Measurements from ENCODE around the gene E2F2. TPM values are rescaled to one million over a fixed set of nuclear protein-coding genes. Genes with fewer than 3 reads are reported as not detected.

The E2F2 gene
- total and polyA plus RNA-seq, 8 donors = 3.2 to 5.8 (median 4.2) TPM

DNA sequence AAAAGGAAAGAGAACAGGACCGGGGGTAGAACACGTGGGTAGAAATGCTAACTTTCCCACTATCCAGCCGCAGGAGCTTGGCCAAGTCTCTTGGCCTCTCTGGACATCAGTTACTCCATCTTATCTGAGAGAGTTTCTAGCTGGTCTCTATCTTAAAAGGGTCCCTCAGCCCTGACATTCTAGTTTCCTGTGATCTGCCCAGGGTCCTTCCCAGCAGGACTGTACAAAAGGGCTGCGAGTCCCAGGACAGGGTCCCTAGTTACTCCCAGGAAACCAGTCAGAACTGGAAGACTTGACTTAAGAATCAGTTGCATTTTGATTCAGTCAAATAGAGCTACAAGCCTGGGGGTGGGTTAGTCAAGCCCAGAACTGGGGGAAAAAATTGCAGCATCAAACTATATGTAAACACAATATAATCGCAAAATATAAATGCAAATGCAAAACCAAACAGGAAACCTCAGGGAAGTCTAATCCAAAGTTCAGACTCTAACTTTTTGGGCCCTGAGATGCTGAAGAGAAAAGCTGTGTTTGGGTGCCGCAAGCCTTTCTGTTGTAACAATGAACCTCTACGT lies 49.9 kb downstream of the E2F2 start:
- Histone ChIP-seq H3K9me3 (no peaks in the 10 kb centered on the region), H3K36me3 (no peaks in the 10 kb centered on the region), H3K27me3 (peaks cover 0 to 48% of the 10 kb centered on the region in 2 donors), H3K4me3 (no peak overlapping the region), H3K27ac (no peak overlapping the region), H3K4me1 (peaks cover 9 to 26% of the 10 kb centered on the region in 2 donors)
- TF ChIP-seq, protein P1, sequence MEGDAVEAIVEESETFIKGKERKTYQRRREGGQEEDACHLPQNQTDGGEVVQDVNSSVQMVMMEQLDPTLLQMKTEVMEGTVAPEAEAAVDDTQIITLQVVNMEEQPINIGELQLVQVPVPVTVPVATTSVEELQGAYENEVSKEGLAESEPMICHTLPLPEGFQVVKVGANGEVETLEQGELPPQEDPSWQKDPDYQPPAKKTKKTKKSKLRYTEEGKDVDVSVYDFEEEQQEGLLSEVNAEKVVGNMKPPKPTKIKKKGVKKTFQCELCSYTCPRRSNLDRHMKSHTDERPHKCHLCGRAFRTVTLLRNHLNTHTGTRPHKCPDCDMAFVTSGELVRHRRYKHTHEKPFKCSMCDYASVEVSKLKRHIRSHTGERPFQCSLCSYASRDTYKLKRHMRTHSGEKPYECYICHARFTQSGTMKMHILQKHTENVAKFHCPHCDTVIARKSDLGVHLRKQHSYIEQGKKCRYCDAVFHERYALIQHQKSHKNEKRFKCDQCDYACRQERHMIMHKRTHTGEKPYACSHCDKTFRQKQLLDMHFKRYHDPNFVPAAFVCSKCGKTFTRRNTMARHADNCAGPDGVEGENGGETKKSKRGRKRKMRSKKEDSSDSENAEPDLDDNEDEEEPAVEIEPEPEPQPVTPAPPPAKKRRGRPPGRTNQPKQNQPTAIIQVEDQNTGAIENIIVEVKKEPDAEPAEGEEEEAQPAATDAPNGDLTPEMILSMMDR (IDR thresholded peaks at IDR 0.05) = no peak
- ATAC-seq (no peak), DNase-seq (no peak)
- intact Hi-C loops (cut with DNase I) = no loop called here

DNA sequence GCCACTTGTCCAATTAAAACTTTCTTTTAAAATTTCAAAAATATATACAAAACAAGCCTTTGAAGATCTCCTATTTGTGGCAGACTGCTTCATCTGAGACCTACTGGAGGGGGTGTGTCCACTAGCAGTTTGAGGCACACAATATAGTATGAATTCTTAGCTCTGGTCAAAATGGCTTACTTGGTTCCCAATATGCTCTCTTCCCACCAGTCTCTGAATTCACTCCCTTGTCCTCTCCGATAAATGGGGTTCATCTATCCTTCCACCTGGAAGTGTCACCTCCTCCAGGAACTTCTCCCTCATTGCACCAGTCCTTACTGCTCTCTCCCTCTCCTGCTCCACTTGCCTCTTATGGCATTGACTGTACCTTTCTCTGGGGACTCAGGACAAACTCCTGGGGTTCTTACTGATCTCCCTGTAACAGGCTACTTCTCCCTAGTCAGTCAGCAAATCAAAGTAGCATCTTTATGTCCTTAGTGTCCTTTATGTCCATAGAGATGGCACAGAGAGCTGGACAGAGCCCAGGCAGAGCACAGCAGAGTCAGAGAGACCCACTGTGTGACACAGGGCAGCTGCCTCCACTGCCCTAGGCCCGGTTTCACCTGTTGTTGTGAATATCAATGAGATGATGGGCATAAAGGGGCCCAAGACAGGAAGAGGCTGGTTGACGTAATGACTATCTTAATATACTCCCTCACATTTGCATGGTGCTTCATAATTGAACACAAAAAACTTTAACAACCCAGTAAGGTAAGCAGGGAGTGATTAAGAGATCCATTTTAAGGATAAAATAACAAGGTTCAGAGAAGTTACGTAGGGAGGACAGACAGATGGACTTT lies 50.6 kb downstream of the E2F2 start:
- ATAC-seq = no peak
- H3K4me1 ChIP-seq = peaks cover 9 to 26% of the 10 kb centered on the region in 2 donors
- H3K9me3 ChIP-seq = no peaks in the 10 kb centered on the region
- DNase-seq = no peak
- TF ChIP-seq, protein P1 (IDR thresholded peaks at IDR 0.05) = no peak
- intact Hi-C loops (cut with DNase I) = no loop called here
- peaks cover 0 to 41% of the 10 kb centered on the region in 2 donors for H3K27me3 ChIP-seq
- no peak overlapping the region for H3K27ac ChIP-seq
- H3K36me3 ChIP-seq = no peaks in the 10 kb centered on the region
- H3K4me3 ChIP-seq = no peak overlapping the region

DNA sequence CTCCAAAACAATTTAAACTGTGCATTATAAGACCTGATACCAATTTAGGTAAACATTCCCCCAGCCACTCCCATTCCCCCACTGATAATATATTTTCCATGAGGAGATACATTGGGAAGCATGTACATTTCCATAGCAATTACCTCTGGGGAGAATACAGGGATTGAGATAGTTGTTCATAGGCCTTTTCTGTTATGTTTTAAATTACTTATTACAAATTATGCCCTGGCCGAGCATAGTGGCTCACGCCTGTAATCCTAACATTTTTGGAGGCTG lies 51.4 kb downstream of the E2F2 start:
- intact Hi-C loops (cut with DNase I) = no loop called here
- DNase-seq (no peak), ATAC-seq (no peak)
- Histone ChIP-seq H3K9me3 (no peaks in the 10 kb centered on the region), H3K27ac (peak overlapping the region in 1 of 2 donors; percentile 39), H3K4me3 (no peak overlapping the region), H3K27me3 (peaks cover 0 to 33% of the 10 kb centered on the region in 2 donors), H3K36me3 (no peaks in the 10 kb centered on the region), H3K4me1 (peaks cover 9 to 25% of the 10 kb centered on the region in 2 donors)
- TF ChIP-seq, protein P1 (IDR thresholded peaks at IDR 0.05) = no peak

DNA sequence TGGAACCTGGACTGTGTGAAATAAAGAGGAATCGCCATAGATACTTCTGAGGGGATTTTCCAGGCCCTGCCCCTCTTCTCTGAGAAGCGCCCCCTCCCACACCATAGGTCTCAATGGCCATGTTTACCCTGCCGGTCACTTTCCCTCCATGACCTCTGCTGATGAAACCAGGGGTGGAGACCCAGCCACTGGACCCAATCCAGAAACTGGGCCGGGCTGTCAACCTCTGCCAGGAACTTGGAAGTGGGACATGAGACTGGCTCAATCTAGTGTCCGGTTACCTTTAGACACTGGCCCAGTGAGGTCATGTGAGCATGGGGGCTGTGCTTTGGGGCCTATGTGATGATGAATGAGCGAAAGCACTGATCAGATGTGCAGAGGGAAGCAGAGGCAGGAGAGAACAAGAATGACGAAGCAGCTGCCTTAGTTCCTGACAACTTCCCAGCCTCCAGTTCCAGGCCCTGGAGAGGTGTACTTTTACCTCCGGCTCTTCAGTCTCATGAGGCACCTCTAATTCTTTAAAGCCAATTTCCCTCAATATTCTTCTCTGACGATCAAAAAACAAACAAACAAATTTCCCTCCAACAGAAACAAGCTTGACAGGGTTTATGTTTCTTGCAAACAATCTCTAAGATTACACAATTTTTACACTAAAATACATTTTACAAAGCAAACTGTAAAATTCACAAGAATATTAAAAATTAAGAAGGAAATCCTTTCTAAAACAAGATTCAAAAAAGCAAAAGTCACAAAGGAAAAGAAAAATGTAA lies 52.0 kb downstream of the E2F2 start:
- ATAC-seq = peak; percentile 69
- TF ChIP-seq, protein P1 (IDR thresholded peaks at IDR 0.05) = no peak
- Histone ChIP-seq H3K27ac (peak overlapping the region in 1 of 2 donors; percentile 39), H3K9me3 (no peaks in the 10 kb centered on the region), H3K36me3 (no peaks in the 10 kb centered on the region), H3K4me1 (peaks cover 9 to 25% of the 10 kb centered on the region in 2 donors), H3K4me3 (no peak overlapping the region), H3K27me3 (peaks cover 0 to 27% of the 10 kb centered on the region in 2 donors)
- intact Hi-C loops (cut with DNase I) = no loop called here
- DNase-seq = peak in 3 of 4 donors; percentile 45 to 77 (median 68)

All from left lung (tissue), 10 donors.